GM18498 (cell line): ENCODE data around the gene ETV6.
A peak's percentile ranks its signal among the peaks of the same experiment; 100 is the strongest.

Source experiments
- ATAC-seq: cut with Tn5 transposase; IDR thresholded peaks from one replicate; pipeline ENCODE4 v1.9.1; 2021; ENCODE audit warnings: mild to moderate bottlenecking, moderate library complexity; ENCODE audit not compliant: unreplicated experiment

ETV6 gene

GRCh38 chr12:11689591-11690186 lies 40.2 kb downstream of the ETV6 start:
- ATAC-seq: no peak

- no peak for ATAC-seq
Observed at GRCh38 chr12:11693067-11693466, 43.6 kb downstream of the ETV6 start.

DNA sequence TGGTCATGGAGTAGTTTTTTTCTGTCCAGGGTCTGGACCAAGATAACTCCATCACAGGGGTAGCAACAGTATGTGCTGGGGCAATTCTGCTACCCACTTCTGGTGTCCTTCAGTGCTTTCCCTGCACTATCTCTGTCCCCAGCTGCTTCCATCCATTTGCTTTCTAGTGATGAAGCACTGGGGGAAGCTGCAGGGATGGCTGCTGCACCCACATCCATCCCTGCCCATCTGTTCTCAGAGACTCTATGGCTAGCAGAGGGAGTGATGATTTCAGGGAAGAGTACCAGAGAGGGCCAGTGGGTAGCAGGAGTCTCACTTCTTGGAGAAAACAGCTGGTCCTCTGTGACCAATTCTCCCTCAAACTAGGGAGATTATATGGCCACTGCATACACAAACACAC lies 44.1 kb downstream of the ETV6 start:
- no peak for ATAC-seq

- ATAC-seq: no peak
Observed at GRCh38 chr12:11694528-11694927, 45.1 kb downstream of the ETV6 start.

DNA sequence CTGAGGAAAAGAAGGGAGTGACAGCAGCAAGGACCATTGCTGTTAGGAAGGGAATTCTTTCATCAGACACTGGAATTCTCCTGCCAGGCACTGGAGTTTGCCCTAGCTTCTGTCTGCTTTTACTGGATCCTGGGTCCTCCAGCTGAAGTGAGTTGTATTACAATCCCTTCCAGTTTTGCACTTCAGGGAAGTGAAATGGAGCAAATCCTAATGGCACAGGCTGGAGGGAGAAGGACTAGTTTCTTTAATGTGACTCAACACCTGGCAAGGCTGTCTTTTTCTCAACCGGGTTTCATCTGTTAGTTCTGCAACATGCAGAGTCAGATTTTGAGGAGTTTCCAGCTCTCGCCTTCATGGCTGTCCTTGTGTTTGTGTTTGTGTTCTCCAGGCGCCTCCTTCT lies 45.8 kb downstream of the ETV6 start:
- ATAC-seq: no peak

DNA sequence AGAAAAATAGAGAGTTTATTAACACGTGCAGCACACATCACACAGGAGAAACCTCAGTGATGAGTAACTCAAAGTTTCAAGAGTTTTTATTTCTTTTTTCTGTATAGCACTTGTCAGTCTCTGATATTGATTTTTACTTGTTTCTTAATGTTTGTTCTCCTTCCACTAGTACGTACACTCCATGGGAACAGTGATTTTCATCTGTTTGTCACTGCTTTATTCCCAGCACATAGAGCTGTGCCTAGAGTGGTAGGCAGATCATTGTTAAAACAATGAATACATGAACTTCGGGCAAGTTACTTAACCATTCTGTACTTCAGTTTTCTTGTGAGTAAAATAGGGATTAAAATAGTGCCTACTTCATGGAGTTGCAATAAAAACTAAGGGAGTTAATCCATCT lies 46.6 kb downstream of the ETV6 start:
- ATAC-seq: no peak

GRCh38 chr12:11697131-11697530 lies 47.7 kb downstream of the ETV6 start:
- ATAC-seq: no peak

DNA sequence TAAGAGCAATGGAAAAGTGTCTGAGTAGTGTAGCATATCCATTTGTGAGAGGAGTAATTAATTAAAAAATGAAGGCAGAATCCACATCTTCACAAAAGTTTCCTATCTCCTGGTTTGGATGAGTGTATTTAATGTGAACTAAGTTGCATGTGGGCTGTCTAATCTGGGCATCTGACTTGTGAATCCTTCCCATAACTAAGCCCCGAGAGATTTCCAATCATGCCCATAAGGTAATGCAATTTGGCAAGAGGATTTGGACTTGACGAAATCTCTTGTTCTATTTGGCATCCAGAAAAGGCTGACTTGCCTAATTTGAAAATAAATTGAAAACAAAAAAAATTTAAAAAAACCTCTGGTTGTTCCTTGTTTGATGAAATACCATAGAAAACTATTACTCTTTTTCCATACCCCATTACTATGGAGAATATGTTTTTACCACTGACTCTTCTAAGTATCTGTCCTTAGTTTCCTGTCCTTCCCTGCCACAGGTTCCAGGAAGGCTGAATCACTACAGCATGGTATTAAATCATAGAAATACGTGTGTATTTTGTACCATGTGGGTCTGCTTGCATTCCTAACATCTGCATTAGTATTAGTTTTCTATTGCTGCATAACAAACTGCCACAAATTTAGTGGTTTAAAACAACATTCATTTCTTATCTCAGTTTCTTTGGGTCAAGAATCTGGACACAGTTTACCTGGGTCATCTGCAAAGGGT lies 48.4 kb downstream of the ETV6 start:
- no peak for ATAC-seq

DNA sequence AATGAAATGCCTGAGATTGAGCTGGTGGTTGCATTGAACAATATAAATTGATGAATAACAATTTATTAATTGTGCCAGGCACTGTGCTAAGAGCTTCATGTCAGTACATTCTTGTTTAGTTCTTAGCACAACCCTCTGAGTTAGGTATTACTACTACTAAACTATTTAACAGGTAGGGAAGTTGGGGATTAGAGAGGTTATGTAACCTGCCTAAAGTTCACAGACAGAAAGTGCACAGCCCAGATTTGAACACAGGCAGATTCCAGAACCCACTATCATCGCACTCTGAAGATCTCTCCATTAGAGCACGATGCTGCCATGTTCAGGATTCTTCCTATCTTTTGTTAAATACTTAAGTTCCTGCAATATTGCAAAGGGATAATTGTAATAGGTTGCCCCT lies 49.3 kb downstream of the ETV6 start:
- ATAC-seq: no peak

DNA sequence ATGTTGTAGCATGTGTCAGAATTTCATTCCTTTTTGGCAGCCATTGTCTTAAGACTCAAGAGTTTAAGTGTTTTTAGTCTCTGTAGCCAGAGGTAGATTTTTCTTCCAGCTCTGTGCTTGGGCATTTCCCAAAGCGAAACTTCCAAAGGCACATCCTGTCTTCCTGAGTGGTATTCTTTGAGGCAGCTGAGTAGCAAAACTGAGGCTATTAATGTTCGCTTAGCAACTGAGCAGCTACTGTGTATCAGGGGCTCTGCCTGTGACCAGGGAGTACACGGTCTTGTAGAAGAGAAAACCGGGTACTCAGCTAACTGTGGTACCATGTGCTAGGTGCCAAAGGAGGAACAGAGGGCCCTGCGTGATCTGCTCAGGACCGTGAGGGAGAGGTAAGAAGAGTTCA lies 52.0 kb downstream of the ETV6 start:
- ATAC-seq: no peak

DNA sequence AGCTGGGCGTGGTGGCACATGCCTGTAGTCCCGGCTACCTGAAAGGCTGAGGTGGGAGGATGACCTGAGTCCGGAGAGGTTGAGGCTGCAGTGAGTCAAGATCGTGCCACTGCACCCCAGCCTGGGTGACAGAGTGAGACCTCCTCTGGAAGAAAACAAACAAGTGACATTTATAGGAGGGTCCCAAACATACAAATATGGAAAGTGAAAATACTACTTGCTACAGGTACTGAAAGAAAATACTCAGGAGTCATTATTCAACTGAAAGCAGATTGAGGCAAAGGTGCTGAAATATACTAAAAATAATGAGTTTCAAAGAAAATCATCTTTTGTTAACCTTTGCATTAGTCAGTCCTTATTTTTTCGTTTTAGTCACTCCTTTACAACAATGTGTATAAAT lies 53.5 kb downstream of the ETV6 start:
- ATAC-seq: peak; percentile 72

DNA sequence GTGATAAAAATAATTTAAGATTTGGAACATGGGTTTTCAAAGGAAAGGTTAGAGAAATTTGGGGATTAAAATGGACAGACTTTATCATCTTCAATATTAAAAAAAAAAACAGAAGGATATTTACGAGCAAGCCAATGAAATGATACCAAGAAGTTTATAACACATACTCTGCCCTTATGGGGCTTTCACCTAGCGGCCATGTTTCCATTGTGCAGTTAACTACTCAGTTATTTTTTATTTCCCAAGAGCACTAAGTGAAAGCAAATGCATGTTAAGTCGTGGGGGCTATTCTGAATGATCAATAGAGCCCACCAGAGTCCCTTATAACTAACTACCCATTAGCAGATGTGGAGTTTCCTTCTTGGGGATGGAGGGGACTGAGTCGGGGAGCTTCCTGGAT lies 53.9 kb downstream of the ETV6 start:
- no peak for ATAC-seq

- no peak for ATAC-seq
Observed at GRCh38 chr12:11704089-11704488, 54.6 kb downstream of the ETV6 start.

GRCh38 chr12:11705010-11705409 lies 55.5 kb downstream of the ETV6 start:
- ATAC-seq: no peak

DNA sequence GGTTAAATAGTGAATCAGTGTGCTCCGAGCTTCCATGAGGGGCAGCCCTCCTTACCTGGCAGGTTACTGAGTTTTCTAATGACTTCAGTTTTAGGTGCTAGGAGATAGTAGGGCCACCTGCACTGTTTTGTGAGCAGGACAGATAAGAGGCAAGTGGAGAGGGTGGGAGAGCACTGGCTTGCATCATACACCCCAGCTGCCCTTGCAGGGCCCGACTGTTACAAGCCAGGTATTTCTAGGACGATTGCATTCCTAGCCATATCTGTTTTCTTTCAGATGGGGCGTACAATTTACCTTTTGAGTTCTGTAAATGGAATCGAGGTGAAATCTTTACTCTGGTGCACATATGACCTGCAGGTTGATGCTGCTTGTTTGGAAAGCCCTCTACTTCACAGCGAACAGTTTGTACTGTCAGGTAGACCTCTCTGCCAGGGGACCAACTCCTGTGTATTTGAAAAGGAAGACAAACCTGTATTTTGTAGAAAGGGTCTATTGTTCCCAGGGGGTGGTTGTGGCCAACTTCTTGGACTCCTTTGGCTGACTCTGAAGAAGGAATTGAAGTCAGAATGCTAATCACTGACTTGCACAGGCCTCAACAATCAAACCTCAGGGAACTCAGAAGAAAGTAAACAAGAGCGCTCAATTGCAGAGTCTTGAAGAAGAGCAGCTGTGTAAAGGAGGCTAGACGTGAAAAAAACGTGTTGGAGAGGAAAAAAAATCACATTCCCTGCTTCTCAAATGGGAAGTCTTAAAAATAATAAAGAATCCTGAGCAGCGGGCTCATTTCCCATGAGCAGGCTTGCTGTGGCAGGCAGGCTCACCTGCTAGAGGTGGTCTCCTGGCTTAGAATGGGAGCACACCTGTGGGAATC lies 57.3 kb downstream of the ETV6 start:
- no peak for ATAC-seq

GRCh38 chr12:11707535-11707934 lies 58.1 kb downstream of the ETV6 start:
- ATAC-seq: no peak

DNA sequence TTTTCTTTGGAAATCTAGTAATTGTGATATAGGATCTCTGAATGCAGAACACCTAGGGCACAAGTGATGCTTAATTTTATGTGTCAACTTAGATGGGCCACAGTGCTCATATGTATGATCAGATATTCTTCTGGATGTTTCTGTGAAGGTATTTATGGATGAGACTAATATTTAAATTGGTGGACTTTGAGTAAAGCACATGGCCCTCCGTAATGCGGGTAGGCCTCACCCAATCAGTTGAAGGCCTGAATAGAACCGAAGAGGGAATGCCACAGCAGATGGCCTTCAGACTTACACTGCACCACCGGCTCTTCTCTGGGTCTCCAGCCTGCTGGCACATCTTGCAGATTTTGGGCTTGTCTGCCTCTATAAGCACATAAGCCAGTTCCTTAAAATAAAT lies 60.0 kb downstream of the ETV6 start:
- no peak for ATAC-seq

GRCh38 chr12:11710431-11710830 lies 61.0 kb downstream of the ETV6 start:
- ATAC-seq: no peak

- ATAC-seq: no peak
Observed at GRCh38 chr12:11710906-11711305, 61.4 kb downstream of the ETV6 start.

DNA sequence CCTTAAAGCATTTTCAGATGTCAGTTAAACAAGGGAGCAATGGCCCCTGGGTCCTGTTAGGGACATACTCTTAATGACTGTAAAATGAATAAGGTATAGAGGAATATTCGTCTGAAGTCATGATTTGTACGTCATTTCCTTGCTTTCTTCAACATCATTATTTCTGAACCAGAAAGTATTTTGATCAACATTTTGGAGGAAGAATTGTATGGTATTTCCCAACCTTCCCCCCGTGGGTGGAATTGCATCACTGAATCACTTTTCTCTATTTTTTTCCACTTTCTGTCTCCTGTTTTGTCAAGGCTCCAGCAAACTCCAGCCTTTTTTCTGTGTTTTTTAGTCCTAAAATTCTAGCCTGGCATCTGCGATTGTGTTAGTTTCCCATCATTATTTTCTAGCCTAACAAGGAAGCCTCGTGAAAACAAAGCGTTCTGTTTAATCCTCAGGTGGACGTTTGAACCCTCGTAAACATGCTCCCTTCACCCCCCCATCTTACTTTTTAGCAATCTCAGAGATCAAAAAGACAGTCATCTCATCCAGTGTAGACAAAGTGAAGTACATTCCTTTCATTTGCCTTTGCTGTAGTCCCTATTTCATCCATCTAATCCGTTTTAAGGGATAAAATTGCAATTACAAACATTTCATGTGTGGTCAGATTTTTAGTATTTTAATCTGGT lies 62.3 kb downstream of the ETV6 start:
- no peak for ATAC-seq

DNA sequence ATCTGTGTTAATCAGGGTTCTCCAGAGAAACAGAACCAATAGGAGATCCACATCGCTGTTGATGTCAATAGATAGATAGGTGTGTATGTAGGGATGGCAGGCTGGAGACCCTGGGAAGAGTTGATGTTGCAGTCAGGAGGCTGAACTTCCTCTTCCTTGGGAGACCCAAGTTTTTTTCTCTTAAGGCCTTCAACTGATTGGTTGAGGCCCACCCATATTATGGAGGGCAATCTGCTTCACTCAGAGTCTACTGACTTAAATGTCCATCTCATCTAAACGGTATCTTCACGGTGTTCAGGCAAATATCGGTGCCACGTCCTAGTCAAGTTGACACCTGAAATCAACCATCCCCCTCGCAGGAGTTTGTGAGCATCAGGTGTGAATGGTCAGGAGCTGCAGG lies 63.0 kb downstream of the ETV6 start:
- ATAC-seq: no peak
